Activated CD4-positive, alpha-beta T cell treated with anti-CD3 and anti-CD28 coated beads for 48 hours (primary cell): ENCODE results near the gene HMBS.
"Not testable (repeated sequence)": the region's sequence is repeated elsewhere in the genome, so short reads cannot be mapped to it uniquely, and the experiment has no call there.

ENCODE experiments used
- DNase-seq: peaks from one replicate; pipeline ENCODE4 v3.0.0-alpha.2; 2020

The HMBS gene

GRCh38 chr11:119084663-119085436 is at the start of gene HMBS:
Gene HMBS (plus strand): TSS chr11:119084881. CDS start chr11:119085034, 153 bp downstream.
- DNase-seq = peak; percentile 95

GRCh38 chr11:119038884-119039283 is 45.8 kb upstream of the HMBS start:
- no peak for DNase-seq

GRCh38 chr11:119039471-119039870 is 45.2 kb upstream of the HMBS start:
- DNase-seq = not testable (repeated sequence)

- DNase-seq = no peak
Measured at GRCh38 chr11:119041821-119042514, 42.7 kb upstream of the HMBS start.

DNA sequence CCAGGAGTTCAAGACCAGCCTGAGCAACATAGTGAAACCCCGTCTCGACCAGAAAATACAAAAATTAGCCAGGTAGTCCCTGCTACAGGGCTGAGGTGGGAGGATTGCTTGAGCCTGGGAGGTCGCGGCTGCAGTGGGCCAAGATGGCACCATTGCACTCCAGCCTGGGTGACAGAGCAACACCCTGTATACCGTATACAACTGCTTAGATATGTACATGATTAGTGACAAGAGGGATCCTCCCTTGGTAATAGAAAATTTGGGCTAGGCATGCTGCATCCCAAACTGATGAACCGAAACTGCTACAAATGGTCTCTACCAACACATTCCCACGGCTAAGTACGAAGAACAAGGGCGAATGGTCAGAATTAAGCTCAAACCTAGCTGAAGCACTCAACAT is 41.8 kb upstream of the HMBS start:
- no peak for DNase-seq

DNA sequence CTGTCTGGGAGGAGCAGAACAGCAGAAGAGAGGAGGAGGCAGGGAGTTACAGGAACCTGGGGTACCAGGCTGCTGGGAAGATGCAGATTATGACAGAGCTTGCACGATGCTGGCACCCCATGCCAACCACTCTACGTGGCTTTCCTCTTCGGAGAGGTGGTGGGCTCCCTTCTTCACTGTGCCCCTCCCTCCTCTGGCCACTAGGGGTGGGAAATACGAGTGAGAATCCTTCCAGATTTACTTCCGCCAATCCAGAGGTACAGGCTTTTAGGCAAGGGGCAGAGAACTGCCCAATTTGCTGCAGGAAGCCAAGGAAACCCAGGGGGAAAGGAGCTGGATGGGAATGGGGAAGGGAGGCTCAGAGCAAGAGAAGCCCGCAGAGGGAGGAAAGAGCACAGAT is 40.0 kb upstream of the HMBS start:
- DNase-seq = no peak

DNA sequence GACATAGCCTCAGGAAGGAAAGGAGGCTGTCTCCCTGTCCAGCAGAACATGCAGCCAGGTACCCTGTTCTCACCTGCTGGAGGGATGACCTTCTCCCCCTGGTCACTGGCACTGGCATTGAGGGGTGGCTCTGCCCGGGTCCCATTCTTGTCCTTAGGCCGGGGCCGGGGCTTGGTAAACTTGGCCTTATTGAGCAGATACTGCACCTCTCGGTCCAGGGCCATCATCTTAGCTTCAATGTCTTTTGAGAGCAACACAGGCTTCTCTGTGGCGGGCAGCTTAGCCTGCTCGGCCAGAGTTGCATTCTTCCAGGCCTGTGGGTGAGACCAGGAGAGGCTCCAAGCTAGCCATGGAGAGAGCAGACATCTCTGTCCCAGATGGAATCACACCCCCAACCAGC is 38.2 kb upstream of the HMBS start:
- DNase-seq = no peak

DNA sequence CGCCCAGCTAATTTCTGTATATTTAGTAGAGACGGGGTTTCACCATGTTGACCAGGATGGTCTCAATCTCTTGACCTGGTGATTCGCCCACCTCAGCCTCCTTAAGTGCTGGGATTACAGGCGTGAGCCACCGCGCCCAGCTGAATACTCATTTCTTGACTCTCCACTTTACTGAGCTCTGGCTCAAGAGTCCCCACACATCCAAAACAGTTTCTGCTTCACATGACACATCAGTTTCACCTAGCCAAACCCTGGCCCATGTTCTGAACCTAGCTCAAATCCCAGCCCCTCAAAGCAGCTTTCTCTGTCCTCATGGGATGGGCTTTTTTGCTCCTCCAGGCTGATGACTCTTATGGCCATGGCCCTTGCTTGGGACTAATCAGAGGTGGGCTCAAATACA is 37.5 kb upstream of the HMBS start:
- peak; percentile 23 for DNase-seq

DNA sequence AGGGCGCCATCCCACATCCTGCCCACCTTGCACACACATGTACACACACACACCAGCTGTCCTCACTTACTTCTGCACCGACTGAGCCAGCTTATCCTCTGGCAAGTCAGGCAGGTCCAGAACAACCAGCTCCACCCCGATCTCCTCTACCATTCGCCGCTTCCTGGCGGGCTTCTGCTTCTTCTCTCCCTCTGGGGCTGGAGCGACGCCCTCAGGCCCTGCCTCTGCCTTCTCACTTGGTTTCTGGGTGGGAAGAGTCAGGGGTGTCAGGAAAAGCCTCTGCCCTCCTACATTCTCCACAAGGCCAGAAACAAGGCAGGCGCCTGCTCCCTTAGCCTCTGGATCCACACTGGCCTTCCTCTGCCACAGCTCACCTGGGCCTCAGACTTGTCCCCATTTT is 36.0 kb upstream of the HMBS start:
- DNase-seq = no peak

DNA sequence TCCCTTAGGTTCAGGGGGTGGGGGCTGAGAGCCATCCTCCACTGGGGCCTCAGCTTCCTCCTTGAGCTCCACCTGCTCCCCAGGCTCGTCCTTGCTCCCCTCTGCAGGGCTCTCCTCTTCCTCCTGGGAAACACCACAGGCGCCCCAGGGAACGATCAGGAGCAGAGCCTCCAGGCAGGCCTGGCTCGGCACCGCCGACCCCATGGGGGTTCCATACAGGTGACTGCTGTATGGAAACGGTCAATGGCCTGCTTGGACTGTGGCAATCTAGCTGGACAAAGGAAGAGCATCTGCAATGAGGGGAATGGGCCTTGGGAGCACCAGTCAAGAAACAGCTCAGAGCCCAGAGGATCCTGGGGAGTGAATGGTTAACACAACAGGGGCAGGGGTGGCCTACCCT is 35.6 kb upstream of the HMBS start:
- no peak for DNase-seq

DNA sequence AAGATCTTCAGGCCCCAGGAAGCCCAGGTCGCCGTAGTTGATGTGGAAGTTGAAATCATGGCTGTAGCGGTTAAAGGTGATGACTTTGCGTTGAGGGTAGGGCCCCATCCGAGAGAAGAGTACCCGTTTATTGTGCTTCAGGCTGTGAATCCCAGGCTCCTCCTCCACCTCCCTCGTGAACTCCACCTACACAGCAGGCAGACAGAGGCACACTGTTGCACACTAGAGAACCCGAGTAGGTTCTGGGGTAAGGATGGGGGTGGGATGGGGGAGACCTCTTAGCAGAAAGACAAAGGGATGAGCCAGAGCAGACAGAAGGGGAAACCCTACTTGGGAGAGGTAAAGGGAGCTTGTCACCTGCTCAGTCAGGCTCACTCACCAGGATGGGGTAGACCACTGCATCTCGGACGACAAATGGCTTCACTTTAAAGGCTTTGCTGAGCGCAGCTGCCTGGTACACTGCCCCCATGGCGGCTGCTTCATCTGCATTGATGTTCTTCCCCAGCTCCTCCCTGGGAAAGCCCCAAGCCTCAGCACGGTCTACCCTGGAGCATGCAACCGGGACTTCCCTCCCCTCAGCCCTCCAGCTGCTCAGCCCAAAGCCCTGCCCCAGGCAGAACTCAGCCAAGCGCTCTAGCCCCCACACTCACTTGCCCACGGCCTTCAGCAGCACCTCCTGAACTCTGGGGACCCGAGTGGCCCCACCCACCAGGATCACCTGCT is 33.1 kb upstream of the HMBS start:
- DNase-seq = peak; percentile 15

DNA sequence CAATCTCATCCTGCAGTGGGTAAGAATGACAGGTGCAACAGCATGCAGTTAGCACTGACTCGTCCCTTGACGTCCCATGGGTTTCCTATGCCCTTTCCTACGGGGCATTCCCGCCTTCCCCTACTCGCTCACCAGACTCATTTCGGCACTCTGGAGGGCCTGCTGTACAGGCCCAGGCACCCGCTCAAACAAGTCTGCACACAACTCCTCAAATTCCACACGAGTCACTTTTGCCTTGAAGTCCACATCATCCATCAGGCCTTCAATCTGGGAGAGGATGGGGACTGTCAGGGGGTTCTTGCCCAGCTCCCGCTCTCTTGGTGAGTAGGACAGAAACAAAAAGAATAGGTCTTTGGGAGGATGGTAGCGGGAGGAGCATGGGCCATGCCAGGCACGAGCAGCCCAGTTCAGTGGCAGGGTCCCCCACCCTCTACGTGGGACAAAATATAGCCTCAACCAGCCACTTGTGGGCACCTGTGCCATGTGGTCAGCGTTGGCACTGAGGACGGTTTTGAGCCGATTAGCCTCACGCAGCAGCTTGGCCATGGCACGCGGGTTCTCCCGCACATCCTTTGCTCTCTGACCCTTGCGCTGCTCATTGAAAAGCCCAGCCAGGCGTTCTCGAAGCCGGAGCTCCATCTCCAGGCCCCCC is 32.4 kb upstream of the HMBS start:
- no peak for DNase-seq

DNA sequence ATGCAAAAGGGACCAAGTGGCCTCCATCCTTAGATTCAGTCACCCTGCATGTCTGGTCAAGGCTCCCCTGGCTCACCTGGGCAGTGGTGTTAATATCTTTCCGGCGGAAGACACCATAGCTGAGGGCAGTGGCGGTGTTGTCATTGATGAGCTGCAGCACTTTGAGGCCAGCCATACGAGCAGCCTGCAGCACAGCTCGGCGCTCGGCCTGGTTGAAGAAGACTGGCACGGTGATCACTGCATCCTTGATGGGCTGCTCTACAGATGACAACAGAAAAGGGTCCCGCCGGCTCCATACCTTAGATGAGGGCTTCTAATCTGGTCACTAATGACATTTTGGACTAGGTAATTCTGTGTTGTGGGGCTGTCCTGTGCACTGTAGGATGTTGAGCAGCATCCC is 30.3 kb upstream of the HMBS start:
- DNase-seq = no peak

- DNase-seq = peak; percentile 30
Measured at GRCh38 chr11:119055901-119056300, 28.8 kb upstream of the HMBS start.

DNA sequence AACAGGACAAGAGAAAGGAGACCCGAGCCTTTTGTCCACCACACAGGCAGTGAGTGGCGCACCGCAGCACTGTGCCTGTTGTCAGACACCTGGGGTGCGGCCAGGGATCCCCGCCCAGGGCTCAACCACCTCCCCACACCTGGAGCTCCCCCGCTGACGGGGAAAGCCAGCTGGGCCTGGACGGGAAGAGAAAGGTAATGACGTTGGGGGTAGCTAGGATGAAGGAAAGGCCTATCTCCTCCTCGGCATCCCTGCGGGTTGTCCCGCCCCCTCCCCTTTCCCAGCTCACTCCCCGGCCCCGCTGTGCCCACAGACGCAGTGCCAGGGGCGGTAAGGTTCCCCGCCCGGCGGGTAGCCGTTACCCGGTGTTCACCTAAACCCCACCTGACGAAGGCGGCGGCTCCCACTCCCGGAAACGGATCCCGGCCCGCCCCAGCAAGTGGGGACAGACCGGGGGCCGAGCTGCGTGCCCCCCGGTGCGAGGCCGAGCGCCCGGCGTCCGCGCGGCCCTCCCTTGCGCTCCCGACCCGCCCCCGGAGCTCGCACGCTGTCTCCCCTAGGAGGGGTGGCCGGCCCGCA is 28.2 kb upstream of the HMBS start:
- DNase-seq = peak; percentile 50

DNA sequence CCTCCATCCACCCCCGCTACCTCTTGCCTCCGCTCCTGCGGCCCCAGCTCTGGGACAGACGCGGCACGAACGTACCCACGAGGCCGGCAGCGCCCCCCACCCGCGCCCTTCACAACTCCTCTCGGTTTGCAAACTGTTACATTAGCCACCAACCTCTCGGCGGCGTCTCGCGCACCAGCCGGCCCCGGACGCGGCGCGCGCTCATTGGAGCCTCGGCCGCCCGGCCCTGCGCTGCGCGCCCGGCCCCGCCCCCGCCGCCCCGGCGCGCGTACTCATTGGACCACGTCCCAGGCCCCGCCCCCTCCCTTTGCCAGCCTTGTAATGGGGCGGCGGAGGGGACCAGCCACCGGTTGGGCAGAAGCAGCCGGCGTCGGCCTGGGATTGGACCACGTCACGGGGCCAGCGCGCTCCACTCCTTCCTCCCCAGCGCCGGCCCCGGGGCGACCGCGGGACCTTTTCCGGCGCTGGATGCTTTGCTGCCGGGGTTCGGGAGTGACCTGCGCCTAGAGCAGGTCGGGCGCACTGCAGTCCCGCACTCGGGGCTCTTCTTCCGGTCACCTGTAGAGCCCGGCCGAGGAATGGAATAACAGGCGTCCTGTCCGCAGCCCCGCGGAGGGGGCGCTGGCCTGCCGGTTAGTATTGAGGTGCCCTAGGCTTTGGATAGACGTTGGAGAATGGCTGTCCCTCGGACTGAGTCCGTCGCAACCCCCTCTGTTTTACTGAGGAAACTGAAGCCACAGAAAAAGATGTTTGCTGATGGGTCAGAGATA is 27.5 kb upstream of the HMBS start, which contains the start of gene HYOU1:
TSS of gene HYOU1 (minus strand) at position 206 of the 770 bp plus-strand sequence. CDS start 1,045 bp downstream, outside the sequence.
- peak; percentile 99 for DNase-seq

DNA sequence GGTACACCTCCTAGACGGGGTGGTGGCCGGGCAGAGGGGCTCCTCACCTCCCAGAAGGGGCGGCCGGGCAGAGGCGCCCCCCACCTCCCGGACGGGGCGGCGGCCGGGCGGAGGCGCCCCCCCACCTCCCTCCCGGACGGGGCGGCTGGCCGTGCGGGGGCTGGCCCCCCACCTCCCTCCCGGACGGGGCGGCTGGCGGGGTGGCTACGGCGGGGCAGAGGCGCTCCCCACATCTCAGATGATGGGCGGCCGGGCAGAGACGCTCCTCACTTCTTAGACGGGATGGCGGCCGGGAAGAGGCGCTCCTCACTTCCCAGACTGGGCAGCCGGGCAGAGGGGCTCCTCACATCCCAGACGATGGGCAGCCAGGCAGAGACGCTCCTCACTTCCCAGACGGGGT is 25.6 kb upstream of the HMBS start:
- DNase-seq = not testable (repeated sequence)

DNA sequence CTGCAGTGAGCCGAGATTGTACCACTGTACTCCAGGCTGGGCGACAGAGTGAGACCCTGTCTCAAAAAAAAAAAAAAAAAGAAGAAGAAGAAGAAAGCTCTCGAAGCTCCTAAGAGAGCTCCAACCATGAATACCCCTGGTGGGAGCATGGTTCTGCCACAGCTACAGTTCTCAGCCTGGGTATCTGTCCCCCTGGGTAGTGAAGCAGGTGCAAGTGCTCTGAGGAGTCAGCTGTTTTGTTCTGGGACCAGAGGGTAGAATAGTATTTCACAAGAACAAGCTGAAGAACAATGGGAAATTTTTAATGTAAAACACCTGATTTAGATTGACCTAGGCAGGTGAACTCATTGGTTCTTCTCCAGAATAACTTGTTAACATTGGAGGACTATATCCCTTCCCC is 23.4 kb upstream of the HMBS start:
- DNase-seq = no peak

DNA sequence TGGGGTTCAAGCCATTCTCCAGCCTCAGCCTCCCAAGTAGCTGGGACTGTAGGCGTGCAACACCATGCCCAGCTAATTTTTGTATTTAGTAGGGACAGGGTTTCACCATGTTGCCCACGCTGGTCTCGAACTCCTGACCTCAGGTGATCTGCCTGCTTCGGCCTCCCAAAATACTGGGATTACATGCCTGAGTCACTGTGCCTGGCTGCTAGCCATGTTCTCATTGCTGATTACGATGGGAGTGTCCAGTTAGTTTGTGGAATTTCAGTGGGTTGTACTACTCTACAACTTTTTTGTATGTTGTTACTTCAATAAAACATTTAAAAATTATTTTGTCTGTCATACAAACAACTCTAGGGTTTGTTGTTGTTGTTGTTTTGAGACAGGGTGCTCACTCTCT is 21.9 kb upstream of the HMBS start:
- no peak for DNase-seq

GRCh38 chr11:119065369-119065768 is 19.3 kb upstream of the HMBS start:
- peak; percentile 61 for DNase-seq

GRCh38 chr11:119067371-119068222 is 17.1 kb upstream of the HMBS start, which contains the start of gene VPS11:
Gene VPS11 (plus strand): TSS chr11:119067818. CDS start chr11:119067824, 6 bp downstream.
- peak; percentile 99 for DNase-seq
